Adipose tissue (tissue), 3 donors: ENCODE results near the gene TMEM69. TPM values are rescaled to one million over a fixed set of nuclear protein-coding genes. Genes with fewer than 3 reads are reported as not detected.
"Not testable (repeated sequence)": the region's sequence is repeated elsewhere in the genome, so short reads cannot be mapped to it uniquely, and the experiment has no call there.

Experiments used
- H3K27ac ChIP-seq: one replicate; pipeline ENCODE4 v1.5.1; 2013; ENCODE audit warnings: low read depth, low read length
- WGBS, 3 donors: extraction: QIAGEN DNeasy Blood & Tissue Kit; methylation state at CpG; one replicate each; pipeline ENCODE4 v1.1.7; 2013; 5-methylcytosine and 5-hydroxymethylcytosine counted together
- polyA plus RNA-seq, 3 donors: library from polyadenylated mRNA; stranded (reverse); fragments of 200-250 nt; gene quantifications; one replicate each; pipeline ENCODE4 v1.2.3, GENCODE V29; 2013
- donor health status: healthy with polysubstance abuse.
- donor health status: Bipolar disorder and iron deficiency.
- donor health status: healthy.

The TMEM69 gene
- polyA plus RNA-seq, 3 donors: 13.8 to 18.2 (median 16.7) TPM

GRCh38 chr1:45673956-45674355, 14.0 kb upstream of the TMEM69 start:
- WGBS, 3 donors: 92 to 98% (median 97%) methylated on average over 4 of the region's 4 CpGs
- no peak overlapping the region for H3K27ac ChIP-seq

GRCh38 chr1:45674478-45674877, 13.5 kb upstream of the TMEM69 start:
- no peak overlapping the region for H3K27ac ChIP-seq
- WGBS, 3 donors: 62 to 86% (median 84%) methylated on average over 5 of the region's 5 CpGs

- WGBS, 3 donors: 91 to 98% (median 93%) methylated on average over 6 to 7 of the region's 7 CpGs
- H3K27ac ChIP-seq: not testable (repeated sequence)
Observed at GRCh38 chr1:45676553-45676952, 11.4 kb upstream of the TMEM69 start.

GRCh38 chr1:45677751-45678245, 10.2 kb upstream of the TMEM69 start:
- WGBS, 3 donors: 56 to 72% (median 71%) methylated on average over 3 of the region's 3 CpGs

DNA sequence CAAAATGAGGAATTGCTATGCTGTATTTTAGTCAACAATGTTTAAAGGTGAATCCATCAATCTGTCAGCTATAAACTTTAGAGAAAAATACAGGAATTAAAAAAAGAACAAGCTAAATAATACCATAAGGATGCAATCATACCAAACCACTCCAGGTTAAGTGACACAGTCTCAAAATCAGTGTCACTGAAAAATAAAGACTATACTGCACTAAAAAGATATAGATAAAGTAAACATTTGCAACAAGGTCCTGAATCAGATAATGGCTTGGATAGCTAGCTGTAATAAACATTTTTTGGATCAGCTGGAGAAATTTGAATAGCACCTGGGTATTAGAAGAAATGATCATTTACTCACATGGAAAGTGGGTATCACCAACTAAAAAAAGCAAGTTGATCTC, 9.5 kb upstream of the TMEM69 start:
- no peak overlapping the region for H3K27ac ChIP-seq

More at GRCh38 chr1:45677751-45678245, 10.2 kb upstream of the TMEM69 start:
- no peak overlapping the region for H3K27ac ChIP-seq

- 4 to 6% (median 4%) methylated on average over 3 of the region's 3 CpGs for WGBS, 3 donors
- no peak overlapping the region for H3K27ac ChIP-seq
Observed at GRCh38 chr1:45679123-45679522, 8.9 kb upstream of the TMEM69 start.

DNA sequence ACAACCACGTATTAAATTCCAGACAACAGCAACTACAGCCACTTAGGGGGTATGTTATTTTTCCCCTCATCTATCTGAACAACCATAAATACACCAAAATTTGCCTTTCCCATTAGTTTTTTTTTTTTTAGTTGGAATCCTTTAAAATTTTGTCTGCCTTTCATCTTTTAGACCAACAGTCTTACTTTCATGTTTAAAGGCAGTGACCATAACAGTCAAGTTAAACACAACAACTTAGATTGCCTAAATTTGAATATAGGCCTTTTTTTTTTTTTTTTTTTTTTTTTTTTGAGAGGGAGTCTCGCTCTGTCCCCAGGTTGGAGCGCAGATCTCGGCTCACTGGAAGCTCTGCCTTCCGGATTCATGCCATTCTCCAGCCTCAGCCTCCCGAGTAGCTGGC, 5.0 kb upstream of the TMEM69 start:
- no peak overlapping the region for H3K27ac ChIP-seq
- 83 to 87% (median 86%) methylated on average over 6 of the region's 6 CpGs for WGBS, 3 donors

GRCh38 chr1:45684402-45684801, 3.6 kb upstream of the TMEM69 start:
- H3K27ac ChIP-seq: no peak overlapping the region
- 16 to 51% (median 40%) methylated on average over 2 of the region's 2 CpGs for WGBS, 3 donors

DNA sequence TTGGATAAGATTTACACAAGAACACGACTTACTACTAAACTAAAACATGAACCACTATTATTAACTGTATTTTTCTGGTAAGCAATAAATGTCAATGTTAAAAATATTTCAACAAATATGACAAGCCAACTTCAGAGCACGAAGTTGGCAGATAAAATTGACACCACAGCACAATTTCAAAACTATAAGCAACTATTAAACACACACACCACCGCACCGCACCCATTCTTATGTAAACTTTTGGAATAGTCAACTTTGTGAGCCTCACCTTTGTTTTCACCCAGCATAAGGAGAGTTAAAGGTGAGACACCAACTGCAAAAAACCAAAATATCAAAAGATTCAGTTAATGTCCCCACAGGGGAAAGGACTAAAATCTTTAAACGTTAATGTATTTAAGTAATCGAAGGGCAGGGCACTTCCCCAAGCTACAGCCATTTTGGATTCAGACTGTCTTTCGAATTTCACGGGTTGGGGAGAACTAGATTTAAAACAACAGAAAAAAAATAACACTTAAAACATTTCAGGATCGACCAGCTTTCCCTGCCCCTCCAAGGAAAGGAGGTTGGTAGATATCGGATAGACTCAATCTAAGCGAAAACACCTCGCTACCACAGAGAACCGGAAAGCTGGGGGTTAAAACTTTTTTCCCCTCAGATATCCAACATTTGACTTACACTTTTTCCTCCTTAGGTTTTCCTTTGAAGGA, 2.5 kb upstream of the TMEM69 start:
- 0 to 1% (median 0%) methylated on average over 13 of the region's 13 CpGs for WGBS, 3 donors
- H3K27ac ChIP-seq: no peak overlapping the region

GRCh38 chr1:45686015-45686287, 2.0 kb upstream of the TMEM69 start:
- 0% methylated on average over 27 of the region's 27 CpGs for WGBS, 3 donors
- H3K27ac ChIP-seq: no peak overlapping the region

GRCh38 chr1:45686288-45687013, 1.5 kb upstream of the TMEM69 start, which contains the start of gene GPBP1L1:
GPBP1L1 (minus strand) TSS chr1:45686533; CDS start chr1:45659087, 27,446 bp downstream.
- 0 to 1% (median 0%) methylated on average over 50 to 52 of the region's 52 CpGs for WGBS, 3 donors
- peak within 1 kb of the TSS; percentile 92 for H3K27ac ChIP-seq

DNA sequence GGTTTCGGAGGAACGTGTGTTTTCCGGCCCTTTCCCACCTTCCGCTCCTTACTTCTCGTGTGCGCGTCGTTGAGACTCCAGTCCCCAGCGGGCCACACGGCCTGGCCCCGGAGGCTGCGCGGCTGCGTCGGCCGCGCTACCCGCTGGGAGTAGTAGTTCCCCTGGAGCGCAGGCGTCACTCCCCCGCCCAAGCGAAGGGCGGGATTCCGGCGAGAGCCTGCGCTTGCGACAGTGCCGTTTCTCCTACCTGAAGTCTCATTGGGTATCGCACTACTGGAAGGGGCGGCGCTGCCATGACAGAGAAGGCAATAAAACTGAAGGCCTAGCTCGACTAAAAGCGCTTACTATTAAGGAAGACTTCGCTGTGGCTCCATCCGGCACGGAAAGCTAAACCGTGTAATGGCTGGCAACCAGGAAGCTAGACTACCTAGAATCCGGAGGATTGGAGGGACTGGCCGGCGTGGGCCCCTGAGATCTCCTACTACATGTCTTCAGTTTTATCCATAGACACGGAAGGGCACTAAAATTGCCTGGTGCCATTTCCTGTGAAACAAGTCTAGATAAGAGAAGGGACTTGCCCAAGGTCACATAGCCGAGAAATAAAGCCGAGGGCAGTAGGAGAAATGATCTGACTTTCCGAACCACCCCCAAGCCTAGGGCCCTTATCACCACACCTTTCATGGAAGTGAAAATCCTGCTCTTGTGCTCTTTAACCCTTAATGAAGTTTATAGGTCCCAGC, 797 bp upstream of the TMEM69 start:
- 0 to 1% (median 0%) methylated on average over 44 of the region's 44 CpGs for WGBS, 3 donors
- H3K27ac ChIP-seq: peak overlapping the region; percentile 92

- WGBS, 3 donors: 80 to 84% (median 82%) methylated on average over 8 of the region's 8 CpGs
- not testable (repeated sequence) for H3K27ac ChIP-seq
Observed at GRCh38 chr1:45693811-45694210, 5.8 kb downstream of the TMEM69 start.

GRCh38 chr1:45694823-45695222, 6.8 kb downstream of the TMEM69 start:
- WGBS, 3 donors: 90 to 93% (median 93%) methylated on average over 7 of the region's 7 CpGs
- H3K27ac ChIP-seq: no peak overlapping the region

DNA sequence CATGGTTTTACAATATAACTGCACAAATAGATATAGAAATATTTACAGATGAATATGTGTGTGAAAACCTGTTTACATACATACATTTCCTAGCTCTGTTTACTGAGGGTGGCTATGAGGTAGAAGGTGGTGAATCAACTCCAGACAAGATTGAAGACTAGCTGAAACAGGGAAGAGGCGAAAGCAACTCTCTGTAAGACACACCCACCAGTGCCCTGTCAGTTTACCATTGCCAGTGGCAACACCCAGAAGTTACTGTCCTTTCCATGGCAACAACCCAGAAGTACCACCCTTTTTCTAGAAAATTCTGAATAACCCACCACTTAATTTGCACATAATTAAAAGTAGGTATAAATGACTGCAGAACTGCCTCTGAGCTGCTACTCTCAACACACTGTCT, 16.7 kb downstream of the TMEM69 start:
- WGBS, 3 donors: 76 to 98% (median 94%) methylated on average over 1 of the region's 1 CpG
- H3K27ac ChIP-seq: no peak overlapping the region

DNA sequence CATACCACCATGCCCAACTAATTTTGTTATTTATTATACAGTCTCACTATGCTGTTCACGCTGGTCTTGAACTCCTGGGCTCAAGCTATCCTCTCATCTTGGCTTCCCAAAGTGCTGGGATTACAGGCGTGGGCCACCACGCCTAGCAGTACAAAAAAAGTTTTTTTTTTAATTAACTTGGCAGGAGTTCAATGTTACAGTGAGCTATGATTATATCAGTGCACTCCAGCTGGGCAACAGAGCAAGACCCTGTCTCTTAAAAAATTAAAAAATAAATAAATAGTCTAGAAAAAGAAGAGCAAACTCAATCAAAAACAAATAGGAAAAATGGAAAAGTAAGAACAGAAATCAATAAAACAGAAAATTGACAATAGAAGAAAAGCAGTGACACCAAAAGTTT, 25.7 kb downstream of the TMEM69 start:
- H3K27ac ChIP-seq: no peak overlapping the region
- WGBS, 3 donors: 80 to 91% (median 90%) methylated on average over 3 of the region's 3 CpGs

- WGBS, 3 donors: 90 to 94% (median 92%) methylated on average over 3 of the region's 3 CpGs
- no peak overlapping the region for H3K27ac ChIP-seq
Observed at GRCh38 chr1:45716700-45717099, 28.7 kb downstream of the TMEM69 start.

- WGBS, 3 donors: 83 to 89% (median 88%) methylated on average over 8 of the region's 8 CpGs
Observed at GRCh38 chr1:45717386-45717785, 29.4 kb downstream of the TMEM69 start.

DNA sequence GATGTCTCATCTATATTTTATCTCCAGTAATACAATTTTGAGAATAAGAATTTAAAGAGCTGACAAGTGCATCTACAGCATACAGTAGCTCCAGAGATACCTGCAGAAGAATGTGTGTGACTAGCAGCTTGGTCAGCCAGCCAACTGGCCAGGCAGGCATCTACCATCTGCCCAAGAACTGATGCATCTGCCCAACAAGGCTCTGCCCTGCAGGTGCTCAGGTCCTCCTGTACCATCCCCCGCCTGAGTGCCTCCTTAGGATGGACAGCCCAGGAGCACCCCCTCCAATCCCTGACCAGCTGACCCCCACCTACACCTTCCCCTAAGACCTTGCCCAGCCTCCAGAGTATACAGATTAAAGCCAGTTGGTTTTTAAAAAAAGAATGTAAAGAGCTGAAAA, 30.3 kb downstream of the TMEM69 start:
- no peak overlapping the region for H3K27ac ChIP-seq
- WGBS, 3 donors: 97 to 100% (median 100%) methylated on average over 1 of the region's 1 CpG

More at GRCh38 chr1:45717386-45717785, 29.4 kb downstream of the TMEM69 start:
- H3K27ac ChIP-seq: not testable (repeated sequence)
